ENCODE results near the gene TSPAN9.

Gene TSPAN9

DNA sequence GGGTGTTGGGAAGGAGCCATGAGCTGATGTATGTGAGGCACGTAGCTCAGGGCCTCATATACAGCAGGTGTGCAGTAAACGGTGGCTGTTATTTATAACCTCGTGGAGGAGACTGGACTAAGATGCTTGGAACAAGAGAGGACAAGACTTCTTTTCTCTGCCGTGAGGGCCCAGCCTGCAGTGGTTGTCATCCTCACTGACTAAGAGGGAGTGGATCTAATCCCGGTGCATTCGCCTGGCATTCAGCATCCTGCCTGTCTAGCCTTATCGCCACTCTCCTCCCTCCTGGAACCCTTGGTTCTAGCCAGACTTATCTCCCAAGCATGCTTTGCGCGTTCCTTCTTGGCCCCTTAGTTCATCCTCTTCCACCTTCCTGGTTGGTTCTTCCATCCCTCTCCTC, 3.9 kb downstream of the TSPAN9 start:
- DNase-seq, result no peak

DNA sequence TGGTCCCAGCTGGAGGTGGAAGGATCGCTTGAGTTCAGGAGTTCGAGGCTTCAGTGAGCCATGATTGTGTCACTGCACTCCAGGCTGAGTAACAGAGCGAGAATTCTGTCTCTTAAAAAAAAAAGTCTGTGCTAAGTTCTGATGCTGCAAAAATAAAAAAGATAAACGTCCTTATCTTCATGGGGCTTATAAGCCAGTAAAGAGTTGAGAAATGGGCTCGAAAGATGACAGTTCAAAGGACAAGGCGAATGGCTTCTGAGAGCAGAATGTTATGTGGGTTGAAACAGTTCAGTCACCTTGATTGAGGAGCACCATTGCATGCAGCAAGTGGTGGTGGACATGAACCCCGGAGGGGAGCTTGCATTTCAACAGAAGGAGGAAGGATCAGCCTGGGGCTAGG, 4.7 kb downstream of the TSPAN9 start:
- no peak for DNase-seq

GRCh38 chr12:3083241-3083920, 6.2 kb downstream of the TSPAN9 start:
- DNase-seq, result no peak

GRCh38 chr12:3083921-3084347, 6.8 kb downstream of the TSPAN9 start:
- no peak for DNase-seq

- peak; percentile 23 for DNase-seq
These were observed 7.6 kb downstream of the TSPAN9 start for GRCh38 chr12:3084742-3085141.

DNA sequence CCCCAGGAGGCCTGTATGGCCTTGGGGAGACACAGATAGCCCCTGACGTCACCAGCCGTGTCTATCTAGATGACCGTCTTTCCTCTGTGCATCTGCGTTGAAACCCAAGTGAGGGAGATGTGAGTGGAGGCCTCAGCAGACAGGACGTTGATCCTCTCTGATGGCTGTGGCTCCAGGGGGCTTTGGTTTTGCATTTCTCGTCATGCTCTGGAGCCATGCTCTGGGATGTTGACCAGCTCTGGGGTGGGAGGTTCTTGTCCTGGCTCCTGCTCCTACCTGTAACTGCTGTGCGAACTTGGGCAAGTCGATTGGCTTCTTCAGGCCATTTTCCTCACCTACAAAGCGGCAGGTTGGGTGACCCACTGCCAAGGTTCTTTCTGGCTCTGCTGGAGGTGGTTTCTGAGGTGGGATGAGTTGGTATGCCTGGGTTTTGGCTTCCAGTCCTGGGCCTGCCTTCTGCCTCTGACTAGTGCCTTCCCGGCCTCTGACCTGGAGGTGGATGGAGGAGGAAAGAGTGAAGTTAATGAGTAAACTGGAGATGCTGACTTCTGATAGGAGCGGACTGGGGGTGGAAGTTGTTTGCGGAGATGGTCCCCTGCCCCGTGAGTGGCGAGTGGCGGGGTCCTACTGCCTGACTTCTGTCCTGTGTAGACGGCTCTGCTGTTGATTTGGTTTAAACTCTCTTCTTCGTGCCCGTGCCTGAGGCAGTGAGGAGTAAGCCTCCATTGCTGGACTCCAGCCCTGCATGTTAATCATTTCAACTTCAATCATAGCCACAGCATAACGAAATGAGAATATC, 8.4 kb downstream of the TSPAN9 start:
- peak; percentile 22 for DNase-seq

- no peak for DNase-seq
These were observed 9.0 kb downstream of the TSPAN9 start for GRCh38 chr12:3086211-3086610.

GRCh38 chr12:3086729-3087323, 9.6 kb downstream of the TSPAN9 start:
- peak; percentile 12 for DNase-seq

DNA sequence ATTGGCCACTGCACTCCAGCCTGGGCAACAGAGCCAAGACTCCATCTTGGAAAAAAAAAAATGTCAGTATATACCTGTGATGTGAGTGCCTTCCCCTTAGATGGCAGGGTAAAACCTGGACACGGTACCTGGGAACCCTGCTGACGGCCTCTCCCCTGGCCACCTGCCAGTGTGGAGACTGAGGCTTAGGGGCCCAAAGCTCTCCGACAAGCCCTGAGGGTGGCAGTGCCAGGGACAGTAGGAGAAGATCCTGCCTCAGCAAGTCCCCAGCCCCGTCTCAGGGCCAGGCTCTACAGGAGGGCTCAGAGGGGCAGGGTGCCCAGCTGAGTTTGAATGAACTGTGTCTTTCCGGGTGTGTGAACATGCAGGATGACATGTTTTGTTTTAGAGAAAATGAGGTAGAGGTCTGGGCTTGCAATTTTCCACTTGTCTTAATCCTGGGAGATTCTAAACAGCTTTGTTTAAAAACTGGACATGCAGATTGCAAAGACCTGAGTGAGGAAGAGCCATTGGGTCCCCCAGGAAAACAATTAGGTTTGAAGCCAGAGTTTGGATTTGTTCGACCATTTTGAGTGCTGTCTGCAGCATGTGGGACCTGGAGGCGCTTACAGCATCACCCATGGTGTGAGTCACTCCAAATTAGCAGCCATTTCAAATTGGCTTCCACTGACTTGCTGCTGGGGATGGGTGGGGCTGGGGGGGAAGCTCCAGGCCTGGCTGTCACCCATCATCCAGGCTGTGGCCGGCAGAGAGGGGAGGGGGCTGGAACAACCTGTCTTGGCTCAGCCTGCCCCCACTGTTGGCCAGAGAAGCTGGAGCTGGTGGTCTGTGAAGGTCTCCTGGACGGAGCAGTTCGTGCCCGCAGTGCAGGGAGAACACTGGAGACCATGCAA, 10.8 kb downstream of the TSPAN9 start:
- DNase-seq, result peak; percentile 43

DNA sequence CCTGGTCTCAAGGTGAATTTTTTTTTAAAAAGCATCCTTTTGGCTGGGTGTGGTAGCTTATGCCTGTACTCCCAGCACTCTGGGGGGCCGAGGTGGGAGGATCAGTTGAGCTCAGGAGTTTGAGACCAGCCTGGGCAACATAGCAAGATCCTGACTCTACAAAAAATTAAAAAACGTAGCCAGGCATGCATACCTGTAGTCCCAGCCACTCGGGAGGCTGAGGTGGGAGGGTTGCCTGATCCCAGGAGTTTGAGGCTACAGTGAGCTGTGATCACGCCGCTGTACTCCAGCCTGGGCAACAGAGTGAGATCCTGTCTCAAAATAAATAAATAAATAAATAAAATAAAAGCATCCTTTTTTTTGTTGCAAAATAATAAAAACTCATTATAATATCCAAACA, 12.4 kb downstream of the TSPAN9 start:
- DNase-seq, result no peak

DNA sequence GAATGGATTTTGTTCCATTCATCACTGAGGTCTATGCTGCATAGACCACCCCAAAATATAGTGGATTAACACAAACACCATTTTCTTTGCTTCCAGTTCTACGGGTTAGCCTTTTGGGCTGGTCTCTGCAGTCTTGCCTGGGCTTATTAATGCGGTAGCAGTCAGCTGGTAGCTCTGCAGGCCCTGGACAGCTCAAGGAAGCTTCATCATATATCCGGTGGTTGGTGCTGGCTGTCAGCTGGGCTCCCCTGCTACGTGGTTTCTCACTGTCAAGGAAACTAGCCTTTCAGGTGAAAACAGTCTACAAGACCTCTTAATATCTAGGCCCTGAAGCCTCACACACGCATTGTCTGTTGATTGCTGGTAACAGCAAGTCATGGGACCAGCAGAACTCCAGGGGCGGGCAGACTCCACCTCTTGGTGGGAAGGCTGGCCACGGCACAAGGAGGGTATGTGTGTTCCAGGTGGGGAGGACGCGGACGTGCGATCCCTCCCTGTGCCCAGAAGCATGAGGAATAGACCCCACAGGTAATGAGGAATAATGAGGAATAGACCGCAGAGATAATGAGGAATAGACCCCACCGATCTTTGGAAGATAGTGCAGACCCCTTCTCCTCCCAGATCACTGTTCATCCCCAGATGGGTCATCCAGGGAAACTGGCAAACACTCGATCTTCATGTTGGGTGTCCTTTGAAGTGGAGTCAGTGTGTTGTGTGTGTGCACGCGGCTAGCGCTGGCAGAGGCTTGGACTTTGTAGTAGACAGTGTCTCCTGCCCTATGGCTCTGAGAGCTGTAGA, 13.3 kb downstream of the TSPAN9 start:
- DNase-seq, result peak; percentile 26

DNA sequence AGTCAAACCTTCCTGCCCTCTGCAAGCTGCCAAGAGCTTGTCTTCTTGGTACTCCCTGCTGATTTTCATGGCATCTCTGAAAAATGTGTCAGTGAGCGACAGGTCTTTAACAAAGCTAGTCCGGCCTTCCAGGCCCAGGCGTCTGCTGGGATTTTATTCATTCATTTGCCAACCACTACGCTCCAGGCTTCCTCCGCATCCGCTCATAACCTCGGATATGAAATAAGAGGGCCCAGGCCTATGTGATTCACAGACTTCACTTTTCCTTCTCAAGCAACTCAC, 13.8 kb downstream of the TSPAN9 start:
- peak; percentile 8 for DNase-seq

- no peak for DNase-seq
These were observed 14.4 kb downstream of the TSPAN9 start for GRCh38 chr12:3091382-3092241.

DNA sequence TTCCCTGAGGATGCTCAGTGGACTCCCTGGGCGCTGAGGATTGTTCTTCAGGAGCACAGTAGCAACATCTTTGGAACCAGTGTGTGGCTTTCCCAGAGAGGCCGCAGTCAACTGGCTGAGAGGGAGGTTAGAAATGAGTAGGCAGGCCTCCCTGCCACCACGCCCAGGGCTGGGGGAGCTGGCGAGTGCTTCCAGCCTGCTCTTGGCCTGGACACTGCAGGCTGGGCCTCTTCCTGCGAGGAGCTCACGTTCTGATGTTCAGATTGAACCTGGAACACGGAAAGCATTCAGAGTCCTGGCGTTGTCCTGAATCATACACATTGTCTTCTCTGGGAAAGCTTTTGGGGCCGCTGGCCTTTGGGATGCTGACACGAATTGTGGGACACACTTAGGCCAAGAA, 15.6 kb downstream of the TSPAN9 start:
- peak; percentile 50 for DNase-seq

DNA sequence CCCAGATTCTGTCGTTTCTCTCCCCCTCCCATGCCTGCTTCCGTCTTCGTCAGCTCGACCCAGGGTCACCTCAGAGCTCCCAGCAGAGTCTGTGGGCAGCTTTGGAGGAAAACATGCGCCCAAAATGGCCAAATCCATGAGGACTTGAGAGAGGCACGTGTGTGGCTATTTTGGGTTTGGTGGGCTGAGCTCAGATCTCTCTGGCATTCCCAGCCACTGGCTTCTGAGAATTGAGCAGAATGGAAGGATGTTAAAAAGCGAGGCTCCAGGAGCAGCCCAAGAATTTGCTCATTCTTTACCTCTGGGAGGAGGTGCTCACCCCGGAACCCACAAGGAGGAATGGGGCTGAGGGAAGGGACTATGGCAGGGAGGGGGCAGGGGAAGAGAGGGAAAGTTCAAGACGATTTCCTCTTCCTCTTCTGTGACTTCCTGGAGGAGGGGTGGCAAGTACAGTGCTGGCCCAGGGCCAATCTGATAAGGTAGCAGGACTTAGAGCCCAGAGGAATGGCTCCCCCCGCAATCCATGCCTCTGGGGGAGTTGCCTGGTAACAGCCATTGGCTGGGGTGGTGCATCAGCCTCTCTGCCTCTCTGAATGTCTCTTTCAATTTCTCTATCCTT, 20.1 kb downstream of the TSPAN9 start:
- peak; percentile 42 for DNase-seq

DNA sequence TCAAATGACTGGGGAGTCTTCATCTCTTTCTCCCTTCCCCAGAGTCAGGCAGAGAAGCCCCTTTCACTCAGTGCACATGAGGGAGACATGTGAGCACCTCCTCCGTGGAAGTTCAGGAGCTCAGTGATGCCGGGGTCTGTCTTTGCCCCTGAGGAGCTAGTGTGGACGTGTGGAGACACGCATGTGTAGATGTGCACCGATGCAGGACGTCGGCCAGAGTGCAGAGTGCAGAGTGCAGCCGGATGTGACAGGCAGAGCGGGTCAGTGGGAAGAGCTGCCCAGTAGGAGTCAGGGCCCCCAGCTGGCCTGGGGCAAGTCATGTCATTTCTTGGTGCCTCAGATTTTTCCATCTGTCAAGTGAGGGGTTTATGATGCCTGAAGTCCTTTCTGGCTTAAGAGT, 20.7 kb downstream of the TSPAN9 start:
- DNase-seq, result peak; percentile 23

DNA sequence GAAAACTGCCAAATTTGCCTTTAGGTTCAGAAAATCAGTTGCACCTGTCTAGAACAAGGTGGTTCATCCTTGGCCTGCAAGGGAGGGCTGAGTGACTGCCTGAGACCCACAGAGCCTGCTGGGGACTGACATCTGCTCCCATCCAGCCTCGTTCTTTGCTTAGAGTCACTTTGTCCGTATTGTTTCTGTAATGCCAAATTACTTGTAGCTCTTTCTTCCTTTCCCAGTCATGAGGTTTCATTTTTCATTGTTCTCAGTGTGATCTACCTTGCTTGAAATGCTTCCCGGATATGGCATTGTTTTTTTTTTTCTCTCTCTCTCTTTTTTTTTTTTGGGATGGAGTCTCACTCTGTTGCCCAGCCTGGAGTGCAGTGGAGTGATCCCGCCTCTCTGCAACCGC, 21.3 kb downstream of the TSPAN9 start:
- DNase-seq, result no peak

GRCh38 chr12:3099146-3099545, 22.0 kb downstream of the TSPAN9 start:
- DNase-seq, result no peak

- DNase-seq, result no peak
These were observed 24.3 kb downstream of the TSPAN9 start for GRCh38 chr12:3101309-3102024.

GRCh38 chr12:3102771-3103410, 25.7 kb downstream of the TSPAN9 start:
- DNase-seq, result no peak
